ENCODE measurements around the gene GPC5.

Gene GPC5

GRCh38 chr13:91719033-91719432 is 320.6 kb downstream of the GPC5 start:
- H3K27ac Mint-ChIP-seq, result no peak overlapping the region
- H3K9me3 Mint-ChIP-seq, result no peaks in the 10 kb centered on the region
- H3K4me1 Mint-ChIP-seq, result no peaks in the 10 kb centered on the region
- ATAC-seq (no peak), DNase-seq (no peak)
- no peaks in the 10 kb centered on the region for H3K36me3 Mint-ChIP-seq (ENCODE audit: low read depth)
- H3K4me3 Mint-ChIP-seq, result no peak overlapping the region
- H3K27me3 Mint-ChIP-seq, result peaks cover 2% of the 10 kb centered on the region

- no peak overlapping the region for H3K4me3 Mint-ChIP-seq
- ATAC-seq (no peak), DNase-seq (no peak)
- H3K4me1 Mint-ChIP-seq, result no peaks in the 10 kb centered on the region
- H3K9me3 Mint-ChIP-seq, result no peaks in the 10 kb centered on the region
- H3K27me3 Mint-ChIP-seq, result peaks cover 2% of the 10 kb centered on the region
- no peaks in the 10 kb centered on the region for H3K36me3 Mint-ChIP-seq (ENCODE audit: low read depth)
- H3K27ac Mint-ChIP-seq, result no peak overlapping the region
Measured at GRCh38 chr13:91721413-91721812, 323.0 kb downstream of the GPC5 start.

GRCh38 chr13:91722267-91722884 is 324.0 kb downstream of the GPC5 start:
- Mint-ChIP-seq H3K27ac (no peak overlapping the region), H3K9me3 (no peaks in the 10 kb centered on the region), H3K36me3 (ENCODE audit: low read depth) (no peaks in the 10 kb centered on the region), H3K4me1 (no peaks in the 10 kb centered on the region), H3K4me3 (no peak overlapping the region), H3K27me3 (no peaks in the 10 kb centered on the region)
- DNase-seq (no peak), ATAC-seq (no peak)

GRCh38 chr13:91724591-91724990 is 326.2 kb downstream of the GPC5 start:
- H3K27ac Mint-ChIP-seq, result no peak overlapping the region
- no peak for ATAC-seq
- H3K27me3 Mint-ChIP-seq, result no peaks in the 10 kb centered on the region
- no peak overlapping the region for H3K4me3 Mint-ChIP-seq
- H3K4me1 Mint-ChIP-seq, result no peaks in the 10 kb centered on the region
- no peaks in the 10 kb centered on the region for H3K9me3 Mint-ChIP-seq
- no peaks in the 10 kb centered on the region for H3K36me3 Mint-ChIP-seq (ENCODE audit: low read depth)
- DNase-seq, result no peak

- H3K36me3 Mint-ChIP-seq (ENCODE audit: low read depth), result no peaks in the 10 kb centered on the region
- H3K4me3 Mint-ChIP-seq, result no peak overlapping the region
- H3K27me3 Mint-ChIP-seq, result no peaks in the 10 kb centered on the region
- H3K9me3 Mint-ChIP-seq, result no peaks in the 10 kb centered on the region
- no peak for DNase-seq
- H3K4me1 Mint-ChIP-seq, result no peaks in the 10 kb centered on the region
- no peak for ATAC-seq
- H3K27ac Mint-ChIP-seq, result no peak overlapping the region
Measured at GRCh38 chr13:91725646-91726045, 327.2 kb downstream of the GPC5 start.

- Mint-ChIP-seq H3K36me3 (ENCODE audit: low read depth) (no peaks in the 10 kb centered on the region), H3K27me3 (no peaks in the 10 kb centered on the region), H3K4me3 (no peak overlapping the region), H3K4me1 (no peaks in the 10 kb centered on the region), H3K27ac (no peak overlapping the region), H3K9me3 (no peaks in the 10 kb centered on the region)
- ATAC-seq (no peak), DNase-seq (no peak)
Measured at GRCh38 chr13:91726671-91727070, 328.2 kb downstream of the GPC5 start.

GRCh38 chr13:91729859-91730258 is 331.4 kb downstream of the GPC5 start:
- no peak for ATAC-seq
- Mint-ChIP-seq H3K4me3 (no peak overlapping the region), H3K4me1 (no peaks in the 10 kb centered on the region), H3K9me3 (no peaks in the 10 kb centered on the region), H3K27ac (no peak overlapping the region), H3K27me3 (no peaks in the 10 kb centered on the region), H3K36me3 (ENCODE audit: low read depth) (no peaks in the 10 kb centered on the region)
- no peak for DNase-seq

GRCh38 chr13:91739751-91740150 is 341.3 kb downstream of the GPC5 start:
- DNase-seq (no peak), ATAC-seq (no peak)
- no peak overlapping the region for H3K27ac Mint-ChIP-seq
- no peaks in the 10 kb centered on the region for H3K36me3 Mint-ChIP-seq (ENCODE audit: low read depth)
- H3K9me3 Mint-ChIP-seq, result no peaks in the 10 kb centered on the region
- H3K4me1 Mint-ChIP-seq, result no peaks in the 10 kb centered on the region
- H3K4me3 Mint-ChIP-seq, result no peak overlapping the region
- no peaks in the 10 kb centered on the region for H3K27me3 Mint-ChIP-seq

- no peaks in the 10 kb centered on the region for H3K36me3 Mint-ChIP-seq (ENCODE audit: low read depth)
- DNase-seq (no peak), ATAC-seq (no peak)
- no peak overlapping the region for H3K27ac Mint-ChIP-seq
- H3K9me3 Mint-ChIP-seq, result no peaks in the 10 kb centered on the region
- H3K4me1 Mint-ChIP-seq, result no peaks in the 10 kb centered on the region
- H3K27me3 Mint-ChIP-seq, result no peaks in the 10 kb centered on the region
- H3K4me3 Mint-ChIP-seq, result no peak overlapping the region
Measured at GRCh38 chr13:91740756-91741155, 342.3 kb downstream of the GPC5 start.

- Mint-ChIP-seq H3K27ac (no peak overlapping the region), H3K36me3 (ENCODE audit: low read depth) (no peaks in the 10 kb centered on the region), H3K9me3 (no peaks in the 10 kb centered on the region), H3K4me1 (no peaks in the 10 kb centered on the region), H3K4me3 (no peak overlapping the region), H3K27me3 (no peaks in the 10 kb centered on the region)
- DNase-seq (no peak), ATAC-seq (no peak)
Measured at GRCh38 chr13:91741925-91742324, 343.5 kb downstream of the GPC5 start.

GRCh38 chr13:91744284-91744683 is 345.9 kb downstream of the GPC5 start:
- Mint-ChIP-seq H3K27me3 (no peaks in the 10 kb centered on the region), H3K4me1 (no peaks in the 10 kb centered on the region), H3K9me3 (no peaks in the 10 kb centered on the region), H3K4me3 (no peak overlapping the region), H3K36me3 (ENCODE audit: low read depth) (no peaks in the 10 kb centered on the region), H3K27ac (no peak overlapping the region)
- ATAC-seq (no peak), DNase-seq (no peak)

- Mint-ChIP-seq H3K4me3 (no peak overlapping the region), H3K27ac (no peak overlapping the region), H3K27me3 (no peaks in the 10 kb centered on the region), H3K4me1 (no peaks in the 10 kb centered on the region), H3K36me3 (ENCODE audit: low read depth) (no peaks in the 10 kb centered on the region), H3K9me3 (peaks cover 6% of the 10 kb centered on the region)
- DNase-seq (no peak), ATAC-seq (no peak)
Measured at GRCh38 chr13:91745967-91746366, 347.5 kb downstream of the GPC5 start.

GRCh38 chr13:91747186-91747585 is 348.8 kb downstream of the GPC5 start:
- no peaks in the 10 kb centered on the region for H3K4me1 Mint-ChIP-seq
- H3K27me3 Mint-ChIP-seq, result no peaks in the 10 kb centered on the region
- no peak for ATAC-seq
- DNase-seq, result no peak
- H3K27ac Mint-ChIP-seq, result no peak overlapping the region
- peaks cover 6% of the 10 kb centered on the region for H3K9me3 Mint-ChIP-seq
- H3K4me3 Mint-ChIP-seq, result no peak overlapping the region
- no peaks in the 10 kb centered on the region for H3K36me3 Mint-ChIP-seq (ENCODE audit: low read depth)

GRCh38 chr13:91748416-91749089 is 350.1 kb downstream of the GPC5 start:
- no peak overlapping the region for H3K4me3 Mint-ChIP-seq
- no peak overlapping the region for H3K27ac Mint-ChIP-seq
- H3K27me3 Mint-ChIP-seq, result no peaks in the 10 kb centered on the region
- H3K4me1 Mint-ChIP-seq, result no peaks in the 10 kb centered on the region
- peaks cover 6% of the 10 kb centered on the region for H3K9me3 Mint-ChIP-seq
- H3K36me3 Mint-ChIP-seq (ENCODE audit: low read depth), result no peaks in the 10 kb centered on the region
- no peak for DNase-seq
- no peak for ATAC-seq

- H3K4me3 Mint-ChIP-seq, result no peak overlapping the region
- ATAC-seq (no peak), DNase-seq (no peak)
- H3K27me3 Mint-ChIP-seq, result no peaks in the 10 kb centered on the region
- no peaks in the 10 kb centered on the region for H3K4me1 Mint-ChIP-seq
- no peaks in the 10 kb centered on the region for H3K36me3 Mint-ChIP-seq (ENCODE audit: low read depth)
- no peak overlapping the region for H3K27ac Mint-ChIP-seq
- no peaks in the 10 kb centered on the region for H3K9me3 Mint-ChIP-seq
Measured at GRCh38 chr13:91758724-91759123, 360.3 kb downstream of the GPC5 start.

GRCh38 chr13:91762957-91763356 is 364.5 kb downstream of the GPC5 start:
- DNase-seq (no peak), ATAC-seq (no peak)
- Mint-ChIP-seq H3K27me3 (no peaks in the 10 kb centered on the region), H3K4me3 (no peak overlapping the region), H3K27ac (no peak overlapping the region), H3K36me3 (ENCODE audit: low read depth) (no peaks in the 10 kb centered on the region), H3K4me1 (no peaks in the 10 kb centered on the region), H3K9me3 (no peaks in the 10 kb centered on the region)
